ENCODE results near the gene WHRN.

WHRN gene

DNA sequence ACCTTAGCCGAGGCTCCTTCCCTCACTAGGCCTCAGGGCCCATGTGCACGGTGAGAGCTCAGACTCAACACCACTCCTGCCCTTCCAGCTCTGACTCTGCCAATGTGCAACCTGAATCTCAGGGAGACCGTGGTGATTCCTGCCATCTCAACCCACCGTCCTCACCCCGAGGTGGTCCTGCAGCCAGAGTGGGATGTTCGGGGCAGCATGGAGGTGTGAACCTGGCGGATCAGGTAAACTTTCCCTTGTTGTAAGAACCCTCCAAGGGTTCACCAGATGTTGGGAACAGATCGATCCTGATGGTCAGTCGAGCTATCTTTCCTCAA, 117.0 kb downstream of the WHRN start:
- TF ChIP-seq FOXP2 (optimal IDR thresholded peaks at IDR 0.05; ENCODE audit: borderline replicate concordance, extremely low read depth, extremely low read length, insufficient read depth) = no peak
- TF ChIP-seq, protein P1, sequence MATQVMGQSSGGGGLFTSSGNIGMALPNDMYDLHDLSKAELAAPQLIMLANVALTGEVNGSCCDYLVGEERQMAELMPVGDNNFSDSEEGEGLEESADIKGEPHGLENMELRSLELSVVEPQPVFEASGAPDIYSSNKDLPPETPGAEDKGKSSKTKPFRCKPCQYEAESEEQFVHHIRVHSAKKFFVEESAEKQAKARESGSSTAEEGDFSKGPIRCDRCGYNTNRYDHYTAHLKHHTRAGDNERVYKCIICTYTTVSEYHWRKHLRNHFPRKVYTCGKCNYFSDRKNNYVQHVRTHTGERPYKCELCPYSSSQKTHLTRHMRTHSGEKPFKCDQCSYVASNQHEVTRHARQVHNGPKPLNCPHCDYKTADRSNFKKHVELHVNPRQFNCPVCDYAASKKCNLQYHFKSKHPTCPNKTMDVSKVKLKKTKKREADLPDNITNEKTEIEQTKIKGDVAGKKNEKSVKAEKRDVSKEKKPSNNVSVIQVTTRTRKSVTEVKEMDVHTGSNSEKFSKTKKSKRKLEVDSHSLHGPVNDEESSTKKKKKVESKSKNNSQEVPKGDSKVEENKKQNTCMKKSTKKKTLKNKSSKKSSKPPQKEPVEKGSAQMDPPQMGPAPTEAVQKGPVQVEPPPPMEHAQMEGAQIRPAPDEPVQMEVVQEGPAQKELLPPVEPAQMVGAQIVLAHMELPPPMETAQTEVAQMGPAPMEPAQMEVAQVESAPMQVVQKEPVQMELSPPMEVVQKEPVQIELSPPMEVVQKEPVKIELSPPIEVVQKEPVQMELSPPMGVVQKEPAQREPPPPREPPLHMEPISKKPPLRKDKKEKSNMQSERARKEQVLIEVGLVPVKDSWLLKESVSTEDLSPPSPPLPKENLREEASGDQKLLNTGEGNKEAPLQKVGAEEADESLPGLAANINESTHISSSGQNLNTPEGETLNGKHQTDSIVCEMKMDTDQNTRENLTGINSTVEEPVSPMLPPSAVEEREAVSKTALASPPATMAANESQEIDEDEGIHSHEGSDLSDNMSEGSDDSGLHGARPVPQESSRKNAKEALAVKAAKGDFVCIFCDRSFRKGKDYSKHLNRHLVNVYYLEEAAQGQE (IDR thresholded peaks at IDR 0.05; ENCODE audit: insufficient read depth in 1 of 2, low read depth in 2 of 2, low read length in 2 of 2) = no peak
- TF ChIP-seq SIN3A (IDR thresholded peaks at IDR 0.05; ENCODE audit: borderline replicate concordance, insufficient read depth, low read length) = no peak
- no peak for TF ChIP-seq POLR2AphosphoS5 (IDR thresholded peaks at IDR 0.05; ENCODE audit: low read depth, low read length)
- TF ChIP-seq TAF1 (IDR thresholded peaks at IDR 0.05; ENCODE audit: borderline replicate concordance, insufficient read depth, low read length) = no peak

DNA sequence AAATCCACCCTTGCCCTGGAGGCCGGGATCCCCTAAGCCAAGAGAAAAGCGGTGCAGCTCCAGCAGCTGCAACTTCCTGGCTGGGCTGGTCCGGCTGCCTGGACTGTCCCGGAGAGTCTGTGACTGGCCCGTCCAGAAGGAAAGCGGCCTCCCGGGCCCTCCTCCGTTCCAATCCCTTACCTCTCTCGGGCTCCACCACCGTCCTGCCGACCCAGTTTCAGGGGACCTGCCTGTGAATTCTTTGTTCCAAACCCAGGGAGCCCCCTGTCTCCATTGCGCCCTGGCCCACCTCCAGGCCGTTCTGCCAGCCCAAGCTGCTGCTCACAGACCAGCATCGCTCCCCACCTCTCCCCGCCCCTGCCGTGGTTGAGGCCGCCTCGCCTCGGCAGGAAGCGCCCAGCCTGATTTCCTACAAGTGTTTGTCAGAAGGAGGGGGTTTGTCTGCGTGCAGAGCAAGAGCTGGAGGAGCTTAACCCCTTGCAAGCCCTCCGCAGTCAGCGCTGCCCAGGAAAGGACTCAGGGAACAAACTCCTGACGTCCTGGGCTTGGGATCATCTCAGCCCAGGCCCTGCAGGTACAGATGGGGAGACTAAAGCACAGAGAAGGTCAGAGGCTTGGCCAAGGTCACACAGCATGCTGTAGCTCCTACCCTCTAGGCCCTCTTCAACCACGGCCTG, 117.5 kb downstream of the WHRN start, which contains the start of gene AKNA:
TSS of gene AKNA (minus strand) at position 303 of the 677 bp plus-strand sequence. CDS start 6,649 bp downstream, outside the sequence.
- TF ChIP-seq FOXP2 (optimal IDR thresholded peaks at IDR 0.05; ENCODE audit: borderline replicate concordance, extremely low read depth, extremely low read length, insufficient read depth) (no peak), TAF1 (IDR thresholded peaks at IDR 0.05; ENCODE audit: borderline replicate concordance, insufficient read depth, low read length) (no peak), SIN3A (IDR thresholded peaks at IDR 0.05; ENCODE audit: borderline replicate concordance, insufficient read depth, low read length) (peak; percentile 11; the same call in 1 of the 2 replicates), POLR2AphosphoS5 (IDR thresholded peaks at IDR 0.05; ENCODE audit: low read depth, low read length) (peak; percentile 84; the same call in 1 of the 2 replicates)
- TF ChIP-seq, protein P1 (IDR thresholded peaks at IDR 0.05; ENCODE audit: insufficient read depth in 1 of 2, low read depth in 2 of 2, low read length in 2 of 2) = 0 out of 4 replicates have a peak, but pooled peaks of 1 of the 2 experiments have one; percentile 21

DNA sequence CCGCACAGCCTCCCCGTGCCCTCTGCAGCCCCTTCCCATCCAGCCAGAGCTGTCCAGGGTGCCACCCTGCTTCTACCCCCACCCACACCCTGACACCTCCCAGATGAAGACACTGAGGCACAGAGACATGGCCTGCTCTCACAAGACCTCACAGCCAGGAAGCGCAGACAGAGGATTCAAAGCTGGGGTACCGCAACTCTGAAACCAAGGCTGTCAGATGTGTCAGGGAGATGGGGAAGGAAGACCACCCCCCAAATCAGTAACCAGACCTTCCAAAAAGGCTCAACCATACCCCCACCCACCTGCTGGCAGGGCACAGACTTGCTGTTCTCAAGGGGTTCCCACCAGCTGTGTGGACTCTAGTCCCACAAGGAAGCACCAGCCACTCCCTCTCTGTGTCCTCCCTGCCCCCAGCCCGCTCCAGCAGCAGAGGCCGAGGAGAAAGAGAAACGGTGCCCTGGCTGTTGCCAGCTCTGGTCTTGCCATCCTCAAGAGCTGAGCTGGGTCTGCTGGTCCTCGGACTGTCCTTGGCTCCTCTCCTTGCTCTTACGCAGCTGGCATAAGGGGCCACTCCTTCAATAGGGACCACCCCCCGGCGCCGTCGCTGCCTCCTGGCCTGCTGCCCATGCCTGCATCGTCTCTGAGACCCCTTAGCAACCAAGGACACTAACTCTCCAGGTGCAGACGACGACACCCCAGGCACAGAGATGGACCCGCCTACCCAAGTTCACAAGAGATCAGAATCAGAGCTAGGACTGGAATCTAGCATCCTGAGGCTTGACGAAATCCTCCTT, 118.2 kb downstream of the WHRN start:
- TF ChIP-seq, protein P1 (IDR thresholded peaks at IDR 0.05; ENCODE audit: insufficient read depth in 1 of 2, low read depth in 2 of 2, low read length in 2 of 2) = no peak
- TF ChIP-seq FOXP2 (optimal IDR thresholded peaks at IDR 0.05; ENCODE audit: borderline replicate concordance, extremely low read depth, extremely low read length, insufficient read depth) = no peak
- TF ChIP-seq TAF1 (IDR thresholded peaks at IDR 0.05; ENCODE audit: borderline replicate concordance, insufficient read depth, low read length) = no peak
- no peak for TF ChIP-seq SIN3A (IDR thresholded peaks at IDR 0.05; ENCODE audit: borderline replicate concordance, insufficient read depth, low read length)
- TF ChIP-seq POLR2AphosphoS5 (IDR thresholded peaks at IDR 0.05; ENCODE audit: low read depth, low read length) = no peak

DNA sequence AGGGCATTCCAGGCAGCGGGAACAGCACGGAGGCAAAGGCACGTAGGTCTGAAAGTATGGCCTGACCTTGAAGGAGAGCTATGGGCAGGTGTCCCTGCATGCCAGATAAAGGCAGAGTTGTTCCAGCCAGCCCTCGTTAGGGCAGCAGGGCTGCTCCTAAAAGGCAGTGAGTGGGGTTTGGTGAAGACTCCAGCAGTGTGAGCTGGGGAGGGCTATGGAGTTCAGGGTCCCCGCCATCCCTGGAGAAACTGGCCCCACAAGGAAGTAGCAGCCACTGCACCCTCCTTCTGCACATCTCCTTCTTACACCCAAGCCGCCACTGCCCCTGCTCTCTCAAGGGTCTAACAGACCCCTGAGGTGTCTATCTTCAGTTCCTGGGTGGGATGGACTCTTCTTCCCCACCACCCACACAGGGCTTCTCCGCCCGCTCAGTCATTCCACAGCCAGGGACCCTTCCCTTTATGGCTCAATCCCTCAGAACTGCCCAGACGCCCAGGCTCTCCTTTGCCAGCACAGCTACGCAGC, 118.8 kb downstream of the WHRN start:
- no peak for TF ChIP-seq FOXP2 (optimal IDR thresholded peaks at IDR 0.05; ENCODE audit: borderline replicate concordance, extremely low read depth, extremely low read length, insufficient read depth)
- TF ChIP-seq, protein P1 (IDR thresholded peaks at IDR 0.05; ENCODE audit: insufficient read depth in 1 of 2, low read depth in 2 of 2, low read length in 2 of 2) = no peak
- no peak for TF ChIP-seq TAF1 (IDR thresholded peaks at IDR 0.05; ENCODE audit: borderline replicate concordance, insufficient read depth, low read length)
- no peak for TF ChIP-seq SIN3A (IDR thresholded peaks at IDR 0.05; ENCODE audit: borderline replicate concordance, insufficient read depth, low read length)
- TF ChIP-seq POLR2AphosphoS5 (IDR thresholded peaks at IDR 0.05; ENCODE audit: low read depth, low read length) = no peak
